GM23338 (cell line): Measurements from ENCODE around the gene UBQLN1. TPM values are rescaled to one million over a fixed set of nuclear protein-coding genes. Genes with fewer than 3 reads are reported as not detected.

ENCODE experiments used
- ATAC-seq: fragments of 200-7000 bp; cut with Tn5 transposase; 3 replicates; pipeline ENCODE4 v1.9.1; 2020
- DNase-seq: peaks from one replicate; pipeline ENCODE4 v3.0.0-alpha.2; 2015; ENCODE audit warnings: low spot score
- H2AFZ ChIP-seq: fragments of 200-600 bp; sonication (generic); 2 replicates; pipeline ENCODE4 v1.8.0; 2016; ENCODE audit warnings: antibody characterized with exemption, mild to moderate bottlenecking, moderate library complexity
- H3F3A ChIP-seq: fragments of 200-600 bp; sonication (generic); replicated peaks from 2 replicates; pipeline ENCODE4 v1.8.0; 2017; ENCODE audit warnings: antibody characterized with exemption, mixed run types, low read depth
- H3K27ac ChIP-seq: fragments of 200-600 bp; sonication (generic); 2 replicates; pipeline ENCODE4 v1.6.1; 2016; ENCODE audit warnings: low read depth
- H3K27me3 ChIP-seq: fragments of 200-600 bp; sonication (generic); 2 replicates; pipeline ENCODE4 v1.8.0; 2016; ENCODE audit warnings: mild to moderate bottlenecking, mixed run types, moderate library complexity; ENCODE audit not compliant: insufficient read depth
- H3K36me3 ChIP-seq: fragments of 200-600 bp; sonication (generic); 2 replicates; pipeline ENCODE4 v1.8.0; 2016; ENCODE audit warnings: mild to moderate bottlenecking; ENCODE audit not compliant: insufficient read depth
- H3K4me1 ChIP-seq: fragments of 200-600 bp; sonication (generic); 2 replicates; pipeline ENCODE4 v1.8.0; 2016; ENCODE audit warnings: mild to moderate bottlenecking, moderate library complexity; ENCODE audit not compliant: insufficient read depth
- H3K4me2 ChIP-seq: fragments of 200-600 bp; sonication (generic); 2 replicates; pipeline ENCODE4 v1.7.1; 2017; ENCODE audit warnings: mixed run types
- H3K4me3 ChIP-seq: fragments of 200-600 bp; sonication (generic); 2 replicates; pipeline ENCODE4 v1.6.1; 2016; ENCODE audit warnings: mixed run types
- H3K79me2 ChIP-seq: fragments of 200-600 bp; sonication (generic); replicated peaks from 2 replicates; pipeline ENCODE4 v1.8.0; 2017; ENCODE audit warnings: mild to moderate bottlenecking; ENCODE audit not compliant: insufficient read depth
- H3K9me2 ChIP-seq: fragments of 200-600 bp; sonication (generic); 2 replicates; pipeline ENCODE4 v1.8.0; 2017; ENCODE audit not compliant: insufficient read depth
- H4K20me1 ChIP-seq: fragments of 200-600 bp; sonication (generic); replicated peaks from 2 replicates; pipeline ENCODE4 v1.8.0; 2017; ENCODE audit warnings: mild to moderate bottlenecking; ENCODE audit not compliant: insufficient read depth
- H3K27ac Mint-ChIP-seq: 2 replicates; pipeline ENCODE4 v1.8.0; 2020; ENCODE audit warnings: inconsistent platforms, mild to moderate bottlenecking, moderate library complexity, mixed read lengths
- H3K27me3 Mint-ChIP-seq: 3 replicates; pipeline ENCODE4 v1.8.0; 2022; ENCODE audit warnings: low read depth, mild to moderate bottlenecking, moderate library complexity, mixed read lengths, inconsistent platforms; ENCODE audit not compliant: insufficient read depth, poor library complexity
- H3K36me3 Mint-ChIP-seq: 3 replicates; pipeline ENCODE4 v1.8.0; 2021; ENCODE audit warnings: low read depth, mild to moderate bottlenecking, inconsistent platforms, moderate library complexity, mixed read lengths
- H3K4me1 Mint-ChIP-seq: 3 replicates; pipeline ENCODE4 v1.8.0; 2020; ENCODE audit warnings: mild to moderate bottlenecking, inconsistent platforms, mixed read lengths
- H3K4me3 Mint-ChIP-seq: 3 replicates; pipeline ENCODE4 v1.8.0; 2021; ENCODE audit warnings: moderate library complexity, mild to moderate bottlenecking, inconsistent platforms, mixed read lengths
- H3K9me3 Mint-ChIP-seq: 3 replicates; pipeline ENCODE4 v1.8.0; 2020; ENCODE audit warnings: moderate library complexity, mild to moderate bottlenecking, inconsistent platforms, mixed read lengths
- CTCF ChIP-seq, 2 experiments: fragments of 200-600 bp in 1 of 2; sonication (generic) in 1 of 2; conservative IDR thresholded peaks; 2 replicates each; pipeline versions ENCODE4 v1.5.1 to v1.6.1; 2016 to 2017; ENCODE audit warnings: antibody characterized with exemption in 2 of 2, low read depth in 2 of 2, mild to moderate bottlenecking in 2 of 2, moderate library complexity in 1 of 2
- ETS1 ChIP-seq: IDR thresholded peaks from 2 replicates; pipeline ENCODE4 v1.6.1; 2016; ENCODE audit warnings: antibody characterized with exemption
- EZH2 ChIP-seq: fragments of 200-600 bp; sonication (generic); IDR thresholded peaks from one replicate; pipeline ENCODE4 v1.8.0; 2017; ENCODE audit warnings: antibody characterized with exemption, mild to moderate bottlenecking, low read depth; ENCODE audit not compliant: unreplicated experiment
- EZH2phosphoT487 ChIP-seq: fragments of 200-600 bp; sonication (generic); IDR thresholded peaks from one replicate; pipeline ENCODE4 v1.8.1; 2018; ENCODE audit warnings: antibody characterized with exemption; ENCODE audit not compliant: unreplicated experiment
- JUNB ChIP-seq: IDR thresholded peaks from one replicate; pipeline ENCODE4 v1.6.1; 2016; ENCODE audit warnings: antibody characterized with exemption; ENCODE audit not compliant: unreplicated experiment
- POLR2AphosphoS5 ChIP-seq: IDR thresholded peaks from 2 replicates; pipeline ENCODE4 v1.6.1; 2016; ENCODE audit warnings: antibody characterized with exemption, low read depth
- ZNF114 ChIP-seq: fragments of 250-450 bp; sonication (Bioruptor Pico); IDR thresholded peaks from 2 replicates; pipeline ENCODE4 v1.5.0; 2020; ENCODE audit warnings: mild to moderate bottlenecking, moderate library complexity
- ZNF331 ChIP-seq: fragments of 250-450 bp; sonication (Bioruptor Pico); IDR thresholded peaks from 2 replicates; pipeline ENCODE4 v1.5.0; 2020; ENCODE audit warnings: low read depth, mild to moderate bottlenecking, moderate library complexity
- polyA plus RNA-seq: library from polyadenylated mRNA; unstranded; fragments of >200 nt; fragmentation: Nextera tagmentation; extraction: Ambion mirVana; gene quantifications from 2 replicates; pipeline ENCODE4 v1.2.1, GENCODE V29; 2016
- total RNA-seq: library from RNA; depleted of rRNA; stranded (reverse); fragments of >200 nt; shearing (Covaris generic); gene quantifications from 2 replicates; pipeline ENCODE4 v1.2.3, GENCODE V29; 2014

Gene UBQLN1
- total and polyA plus RNA-seq, 2 experiments from 2014 or later = 90.5 to 168 TPM

- TF ChIP-seq CTCF (conservative IDR thresholded peaks at IDR 0.05; ENCODE audit: low read depth in 2 of 2) (no peak), EZH2phosphoT487 (no peak)
Measured at GRCh38 chr9:83699615-83700014, 8.1 kb downstream of the UBQLN1 start (continued).

- Histone ChIP-seq H2AFZ (no peak overlapping the region), H3K27ac (no peak overlapping the region), H3K27me3 (no peaks in the 10 kb centered on the region), H4K20me1 (peaks cover 83% of the 10 kb centered on the region), H3K4me3 (no peak overlapping the region), H3K36me3 (no peaks in the 10 kb centered on the region), H3K4me1 (peaks cover 10% of the 10 kb centered on the region), H3K79me2 (peaks cover 100% of the 10 kb centered on the region), H3K9me2 (no peaks in the 10 kb centered on the region), H3K4me2 (no peak overlapping the region), H3F3A (no peaks in the 10 kb centered on the region)
- no peak overlapping the region; the same call in 1 of the 2 replicates for H3K27ac Mint-ChIP-seq
- no peaks in the 10 kb centered on the region for H3K9me3 Mint-ChIP-seq
- H3K36me3 Mint-ChIP-seq = peaks cover 3% of the 10 kb centered on the region; the same call in 1 of the 3 replicates
- ATAC-seq = no peak
- no peak for DNase-seq
- no peak overlapping the region for H3K4me3 Mint-ChIP-seq
- H3K4me1 Mint-ChIP-seq = peaks cover 22% of the 10 kb centered on the region; the same call in 2 of the 3 replicates
- H3K27me3 Mint-ChIP-seq = no peaks in the 10 kb centered on the region
- TF ChIP-seq ETS1 (no peak), CTCF (conservative IDR thresholded peaks at IDR 0.05; ENCODE audit: low read depth in 2 of 2) (no peak), ZNF114 (CRISPR knock-in tag) (no peak), JUNB (no peak), ZNF331 (CRISPR knock-in tag) (no peak), POLR2AphosphoS5 (no peak), EZH2 (no peak)
Measured at GRCh38 chr9:83698976-83699585, 8.7 kb downstream of the UBQLN1 start.
